CD14-positive monocyte (primary cell): Measurements from ENCODE around the gene KRT7. TPM values are rescaled to one million over a fixed set of nuclear protein-coding genes. Genes with fewer than 3 reads are reported as not detected.
"Not testable (repeated sequence)": the region's sequence is repeated elsewhere in the genome, so short reads cannot be mapped to it uniquely, and the experiment has no call there.

Source experiments
- DNase-seq, 3 donors: peaks; one replicate each; pipeline ENCODE4 v3.0.0-alpha.2; 2011 to 2022
- H2AFZ ChIP-seq: 2 replicates; pipeline ENCODE4 v1.6.0; 2012; ENCODE audit warnings: mild to moderate bottlenecking, low read depth, low read length, inconsistent platforms; ENCODE audit not compliant: insufficient read depth, poor library complexity, severe bottlenecking
- H3K27ac ChIP-seq, 2 donors: 1 replicate in 1 of 2; 2 replicates in 1 of 2; pipeline ENCODE4 v1.5.1; 2012 to 2013; ENCODE audit warnings: low read length in 2 of 2, control low read depth in 1 of 2, inconsistent platforms in 1 of 2, low read depth in 1 of 2, mild to moderate bottlenecking in 1 of 2
- H3K27me3 ChIP-seq, 2 donors: one replicate each; pipeline versions ENCODE4 v1.6.0 to v1.6.1; 2011 to 2013; ENCODE audit warnings: low read length in 2 of 2; ENCODE audit not compliant: control insufficient read depth in 2 of 2, insufficient read depth in 2 of 2
- H3K36me3 ChIP-seq, 2 donors: replicated peaks in 1 of 2; 1 replicate in 1 of 2; 2 replicates in 1 of 2; pipeline versions ENCODE4 v1.5.1 to v1.6.1; 2012 to 2013; ENCODE audit warnings: low read length in 2 of 2, control low read depth in 1 of 2, inconsistent platforms in 1 of 2, mild to moderate bottlenecking in 1 of 2; ENCODE audit not compliant: insufficient read depth in 2 of 2, control insufficient read depth in 1 of 2
- H3K4me1 ChIP-seq, 2 donors: 1 replicate in 1 of 2; 2 replicates in 1 of 2; pipeline versions ENCODE4 v1.5.1 to v1.6.1; 2012 to 2013; ENCODE audit warnings: low read length in 2 of 2, control low read depth in 1 of 2, inconsistent platforms in 1 of 2, mild to moderate bottlenecking in 1 of 2, moderate library complexity in 1 of 2; ENCODE audit not compliant: insufficient read depth in 2 of 2, control insufficient read depth in 1 of 2
- H3K4me2 ChIP-seq: replicated peaks from 2 replicates; pipeline ENCODE3; 2012; ENCODE audit warnings: low read length, moderate library complexity, mild to moderate bottlenecking; ENCODE audit not compliant: poor library complexity, severe bottlenecking; ENCODE audit errors: extremely low read depth
- H3K4me3 ChIP-seq, 3 experiments: fragments of 200-600 bp in 1 of 3; sonication (generic) in 1 of 3; replicated peaks in 1 of 3; 1 replicate in 2 of 3; 2 replicates in 1 of 3; pipeline ENCODE4 v1.5.1; 2011 to 2013; ENCODE audit warnings: low read length in 3 of 3, mild to moderate bottlenecking in 3 of 3, control low read depth in 2 of 3, low read depth in 2 of 3, inconsistent platforms in 1 of 3, moderate library complexity in 1 of 3
- H3K79me2 ChIP-seq: 2 replicates; pipeline ENCODE4 v1.6.0; 2012; ENCODE audit warnings: mild to moderate bottlenecking, control low read depth, inconsistent platforms, low read length, moderate library complexity; ENCODE audit not compliant: insufficient read depth
- H3K9ac ChIP-seq: 2 replicates; pipeline ENCODE4 v1.6.0; 2017; ENCODE audit warnings: low read length, mild to moderate bottlenecking; ENCODE audit not compliant: insufficient read depth, poor library complexity, severe bottlenecking
- H3K9me3 ChIP-seq, 2 donors: replicated peaks in 1 of 2; 1 replicate in 1 of 2; 2 replicates in 1 of 2; pipeline versions ENCODE4 v1.5.1 to v1.6.1; 2012 to 2013; ENCODE audit warnings: low read length in 2 of 2, control low read depth in 1 of 2; ENCODE audit not compliant: control insufficient read depth in 1 of 2, insufficient read depth in 1 of 2
- H4K20me1 ChIP-seq: 2 replicates; pipeline ENCODE4 v1.6.0; 2012; ENCODE audit warnings: mild to moderate bottlenecking, low read length, control low read depth, moderate library complexity; ENCODE audit not compliant: insufficient read depth
- H3K27ac Mint-ChIP-seq, 7 donors: one replicate each; pipeline ENCODE4 v1.8.0; 2020; ENCODE audit warnings: mild to moderate bottlenecking in 7 of 7, mixed read lengths in 7 of 7, moderate library complexity in 6 of 7, inconsistent platforms in 2 of 7
- H3K27me3 Mint-ChIP-seq, 3 donors: one replicate each; pipeline ENCODE4 v1.8.0; 2021 to 2022; ENCODE audit warnings: low read depth in 3 of 3, mild to moderate bottlenecking in 3 of 3, mixed read lengths in 3 of 3, moderate library complexity in 3 of 3, inconsistent platforms in 1 of 3
- H3K36me3 Mint-ChIP-seq, 2 donors: one replicate each; pipeline ENCODE4 v1.8.0; 2020; ENCODE audit warnings: mixed read lengths in 2 of 2, inconsistent platforms in 1 of 2, mild to moderate bottlenecking in 1 of 2
- H3K4me1 Mint-ChIP-seq: one replicate; pipeline ENCODE4 v1.8.0; 2020; ENCODE audit warnings: mild to moderate bottlenecking, mixed read lengths
- H3K4me3 Mint-ChIP-seq, 2 donors: one replicate each; pipeline ENCODE4 v1.8.0; 2020; ENCODE audit warnings: mild to moderate bottlenecking in 2 of 2, mixed read lengths in 2 of 2, moderate library complexity in 1 of 2
- H3K9me3 Mint-ChIP-seq, 7 donors: one replicate each; pipeline ENCODE4 v1.8.0; 2020 to 2022; ENCODE audit warnings: mixed read lengths in 7 of 7, mild to moderate bottlenecking in 6 of 7, moderate library complexity in 6 of 7, inconsistent platforms in 2 of 7
- CTCF ChIP-seq: fragments of 200-600 bp; IDR thresholded peaks from one replicate; pipeline ENCODE4 v1.8.0; 2022; ENCODE audit warnings: antibody characterized with exemption, mild to moderate bottlenecking
- WGBS: methylation state at CpG from one replicate; pipeline ENCODE4 v1.1.5; 2013; ENCODE audit warnings: missing lambda C conversion rate; ENCODE audit not compliant: insufficient coverage; 5-methylcytosine and 5-hydroxymethylcytosine counted together
- intact Hi-C, 2 donors: fragments of 100-400 bp; cut with micrococcal nuclease; formaldehyde crosslinking; loops; one replicate each; pipeline versions ENCODE4 v1.15.0 to v1.15.1; 2023
- polyA plus RNA-seq, 3 donors: library from polyadenylated mRNA; depleted of rRNA in 1 of 3; unstranded in 2 of 3; stranded (reverse) in 1 of 3; fragments of 300-500 nt in 2 of 3; fragments of >200 nt in 1 of 3; fragmentation: Illumina TruSeq in 2 of 3; gene quantifications; 1 replicate in 2 of 3; 2 replicates in 1 of 3; pipeline ENCODE4 v1.2.3, GENCODE V29; 2012 to 2021

Gene KRT7
- polyA plus RNA-seq, 3 donors, result 1.3 to 2.7 TPM; not detected in 1

- Mint-ChIP-seq H3K4me3 (peak overlapping the region in 1 of 2 donors; percentile 77), H3K4me1 (peaks cover 27% of the 10 kb centered on the region), H3K27ac (peak overlapping the region in 2 of 7 donors; percentile 27 to 62), H3K27me3 (peaks cover 82 to 94% (median 88%) of the 10 kb centered on the region in 3 donors), H3K9me3 (peaks cover 0 to 17% (median 1%) of the 10 kb centered on the region in 7 donors), H3K36me3 (peaks cover 7 to 11% of the 10 kb centered on the region in 2 donors)
- 93% methylated on average over 2 of the region's 2 CpGs for whole genome bisulfite sequencing
- H3K9me3 ChIP-seq, result peaks cover 0 to 3% of the 10 kb centered on the region in 2 donors
- H3K4me1 ChIP-seq, result peaks cover 10 to 28% of the 10 kb centered on the region in 2 donors
- DNase-seq, result no peak
- H3K27me3 ChIP-seq, result peaks cover 51 to 86% of the 10 kb centered on the region in 2 donors
- no peak overlapping the region for H3K4me3 ChIP-seq
- no peak for TF ChIP-seq CTCF
- no peaks in the 10 kb centered on the region for H3K36me3 ChIP-seq
- no peaks in the 10 kb centered on the region for H4K20me1 ChIP-seq
- H3K4me2 ChIP-seq, result no peak overlapping the region
- no peak overlapping the region for H3K27ac ChIP-seq
- intact Hi-C loops, result no loop called here
- no peak overlapping the region for H2AFZ ChIP-seq
- no peak overlapping the region for H3K9ac ChIP-seq
- no peaks in the 10 kb centered on the region for H3K79me2 ChIP-seq
Measured at GRCh38 chr12:52256584-52256935, 23.5 kb downstream of the KRT7 start.

GRCh38 chr12:52257074-52257551, 24.1 kb downstream of the KRT7 start:
- H3K27ac Mint-ChIP-seq, result no peak overlapping the region
- no peaks in the 10 kb centered on the region for H3K36me3 ChIP-seq
- peaks cover 0 to 17% (median 1%) of the 10 kb centered on the region in 7 donors for H3K9me3 Mint-ChIP-seq
- H3K27ac ChIP-seq, result no peak overlapping the region
- DNase-seq, result no peak
- H3K4me1 ChIP-seq, result peaks cover 10 to 28% of the 10 kb centered on the region in 2 donors
- H3K36me3 Mint-ChIP-seq, result peaks cover 7 to 11% of the 10 kb centered on the region in 2 donors
- intact Hi-C loops, result no loop called here
- no peak overlapping the region for H2AFZ ChIP-seq
- no peak overlapping the region for H3K4me2 ChIP-seq
- no peak overlapping the region for H3K9ac ChIP-seq
- H3K79me2 ChIP-seq, result no peaks in the 10 kb centered on the region
- peaks cover 53 to 86% of the 10 kb centered on the region in 2 donors for H3K27me3 ChIP-seq
- WGBS, result 57% methylated on average over 4 of the region's 4 CpGs
- H3K9me3 ChIP-seq, result peaks cover 0 to 3% of the 10 kb centered on the region in 2 donors
- no peak overlapping the region for H3K4me3 ChIP-seq
- TF ChIP-seq CTCF, result no peak
- peaks cover 23% of the 10 kb centered on the region for H3K4me1 Mint-ChIP-seq
- H4K20me1 ChIP-seq, result no peaks in the 10 kb centered on the region
- H3K4me3 Mint-ChIP-seq, result peak overlapping the region in 1 of 2 donors; percentile 77
- H3K27me3 Mint-ChIP-seq, result peaks cover 84 to 91% (median 88%) of the 10 kb centered on the region in 3 donors

- H3K4me3 Mint-ChIP-seq, result peak overlapping the region in 1 of 2 donors; percentile 77
Measured at GRCh38 chr12:52257922-52258321, 24.9 kb downstream of the KRT7 start.

More at GRCh38 chr12:52257922-52258321, 24.9 kb downstream of the KRT7 start:
- H3K9ac ChIP-seq, intact Hi-C loops, H3K27ac ChIP-seq, H3K36me3 Mint-ChIP-seq, H3K79me2 ChIP-seq, DNase-seq, H3K4me3 ChIP-seq, H3K9me3 ChIP-seq, H4K20me1 ChIP-seq, H2AFZ ChIP-seq, H3K36me3 ChIP-seq, H3K27ac Mint-ChIP-seq, H3K4me2 ChIP-seq: not testable (repeated sequence)
- Mint-ChIP-seq H3K9me3 (peaks cover 0 to 17% (median 1%) of the 10 kb centered on the region in 7 donors), H3K27me3 (peaks cover 81 to 90% (median 89%) of the 10 kb centered on the region in 3 donors), H3K4me1 (peaks cover 23% of the 10 kb centered on the region)
- peaks cover 54 to 85% of the 10 kb centered on the region in 2 donors for H3K27me3 ChIP-seq
- WGBS, result 36% methylated on average over 6 of the region's 13 CpGs
- peaks cover 10 to 28% of the 10 kb centered on the region in 2 donors for H3K4me1 ChIP-seq
